Thoracic aorta (tissue), 2 donors: Measurements from ENCODE around the gene CSNK2A3. TPM values are rescaled to one million over a fixed set of nuclear protein-coding genes. Genes with fewer than 3 reads are reported as not detected.

Source experiments
- ATAC-seq: fragments of 150-250 bp; one replicate; pipeline ENCODE4 v1.8.0; 2017; ENCODE audit warnings: low read depth; ENCODE audit not compliant: insufficient number of reproducible peaks, low FRiP score
- DNase-seq: peaks from one replicate; pipeline ENCODE4 v3.0.0-alpha.2; 2020; ENCODE audit warnings: low spot score
- H3K27ac ChIP-seq, 2 donors: fragments of 200-600 bp; sonication (generic); 1 replicate in 1 of 2; 2 replicates in 1 of 2; pipeline ENCODE4 v1.5.1; 2016; ENCODE audit warnings: mild to moderate bottlenecking in 2 of 2, moderate library complexity in 2 of 2
- H3K27me3 ChIP-seq: fragments of 200-600 bp; sonication (generic); replicated peaks from 2 replicates; pipeline ENCODE4 v1.6.0; 2016; ENCODE audit warnings: mild to moderate bottlenecking; ENCODE audit not compliant: insufficient read depth
- H3K36me3 ChIP-seq: fragments of 200-600 bp; sonication (generic); one replicate; pipeline ENCODE4 v1.5.1; 2016
- H3K4me1 ChIP-seq, 2 donors: fragments of 200-600 bp; sonication (generic); 1 replicate in 1 of 2; 2 replicates in 1 of 2; pipeline versions ENCODE4 v1.5.1 to v1.6.0; 2016; ENCODE audit warnings: low read depth in 2 of 2, mild to moderate bottlenecking in 1 of 2; ENCODE audit not compliant: control insufficient read depth in 1 of 2
- H3K4me3 ChIP-seq: fragments of 200-600 bp; sonication (generic); 2 replicates; pipeline ENCODE4 v1.5.1; 2016; ENCODE audit warnings: mild to moderate bottlenecking
- H3K9me3 ChIP-seq: fragments of 200-600 bp; sonication (generic); 2 replicates; pipeline ENCODE4 v1.5.1; 2016
- total RNA-seq, 2 donors: library from RNA; depleted of rRNA; stranded (reverse); fragments of >200 nt; gene quantifications; one replicate each; pipeline versions ENCODE4 v1.1.0 to v1.2.3, GENCODE V29; 2016
- TF ChIP-seq, protein P1 (sequence below): fragments of 200-600 bp; sonication (generic); IDR thresholded peaks from one replicate; pipeline ENCODE4 v1.5.1; 2019; ENCODE audit warnings: antibody characterized with exemption

CSNK2A3 gene
- total RNA-seq, 2 donors from 2014 or later, result 1.1 TPM

DNA sequence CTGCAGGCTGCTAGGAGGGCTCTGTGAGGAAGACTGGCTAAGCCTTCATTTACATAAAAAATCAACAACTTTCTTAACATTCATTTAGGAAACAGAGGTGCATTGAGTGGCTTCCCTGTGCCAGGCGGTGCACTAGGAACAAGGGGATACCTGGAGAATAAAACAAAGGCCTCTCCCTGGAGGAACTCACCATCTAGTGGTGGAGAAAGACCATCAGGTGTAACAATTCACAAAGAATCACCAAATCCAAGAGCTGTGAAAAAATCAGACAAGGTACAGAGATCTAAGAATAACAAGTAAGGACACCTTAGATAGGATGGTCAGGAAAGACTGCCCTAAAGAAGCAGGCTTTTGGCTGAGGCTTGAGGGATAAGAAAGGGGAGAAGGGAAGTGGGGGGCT, 40.3 kb downstream of the CSNK2A3 start:
- no peaks in the 10 kb centered on the region for H3K36me3 ChIP-seq
- no peak overlapping the region for H3K4me3 ChIP-seq
- H3K4me1 ChIP-seq, result peaks cover 0 to 21% of the 10 kb centered on the region in 2 donors
- TF ChIP-seq, protein P1, sequence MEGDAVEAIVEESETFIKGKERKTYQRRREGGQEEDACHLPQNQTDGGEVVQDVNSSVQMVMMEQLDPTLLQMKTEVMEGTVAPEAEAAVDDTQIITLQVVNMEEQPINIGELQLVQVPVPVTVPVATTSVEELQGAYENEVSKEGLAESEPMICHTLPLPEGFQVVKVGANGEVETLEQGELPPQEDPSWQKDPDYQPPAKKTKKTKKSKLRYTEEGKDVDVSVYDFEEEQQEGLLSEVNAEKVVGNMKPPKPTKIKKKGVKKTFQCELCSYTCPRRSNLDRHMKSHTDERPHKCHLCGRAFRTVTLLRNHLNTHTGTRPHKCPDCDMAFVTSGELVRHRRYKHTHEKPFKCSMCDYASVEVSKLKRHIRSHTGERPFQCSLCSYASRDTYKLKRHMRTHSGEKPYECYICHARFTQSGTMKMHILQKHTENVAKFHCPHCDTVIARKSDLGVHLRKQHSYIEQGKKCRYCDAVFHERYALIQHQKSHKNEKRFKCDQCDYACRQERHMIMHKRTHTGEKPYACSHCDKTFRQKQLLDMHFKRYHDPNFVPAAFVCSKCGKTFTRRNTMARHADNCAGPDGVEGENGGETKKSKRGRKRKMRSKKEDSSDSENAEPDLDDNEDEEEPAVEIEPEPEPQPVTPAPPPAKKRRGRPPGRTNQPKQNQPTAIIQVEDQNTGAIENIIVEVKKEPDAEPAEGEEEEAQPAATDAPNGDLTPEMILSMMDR, result no peak
- H3K27me3 ChIP-seq, result no peaks in the 10 kb centered on the region
- ATAC-seq (no peak), DNase-seq (no peak)
- no peaks in the 10 kb centered on the region for H3K9me3 ChIP-seq
- no peak overlapping the region for H3K27ac ChIP-seq

DNA sequence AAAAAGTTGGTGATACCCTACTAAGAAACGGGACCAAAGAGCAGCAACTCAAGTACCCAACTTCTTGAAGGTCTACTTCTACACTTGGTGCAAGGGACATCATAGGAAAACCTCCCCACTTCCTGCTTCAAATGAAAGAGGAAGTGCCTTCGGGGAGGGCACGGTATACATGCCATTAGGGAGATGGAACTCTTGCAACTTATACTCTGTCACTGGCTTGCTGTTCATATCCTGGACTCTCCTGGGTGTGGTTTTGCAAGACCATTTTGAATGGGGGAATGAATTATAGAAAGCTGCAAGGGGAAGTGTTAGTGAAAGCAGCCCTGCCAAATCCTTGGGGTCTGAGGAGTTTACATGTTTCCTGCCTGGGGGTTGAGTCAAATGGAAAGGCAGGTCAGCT, 41.9 kb downstream of the CSNK2A3 start:
- no peak for DNase-seq

DNA sequence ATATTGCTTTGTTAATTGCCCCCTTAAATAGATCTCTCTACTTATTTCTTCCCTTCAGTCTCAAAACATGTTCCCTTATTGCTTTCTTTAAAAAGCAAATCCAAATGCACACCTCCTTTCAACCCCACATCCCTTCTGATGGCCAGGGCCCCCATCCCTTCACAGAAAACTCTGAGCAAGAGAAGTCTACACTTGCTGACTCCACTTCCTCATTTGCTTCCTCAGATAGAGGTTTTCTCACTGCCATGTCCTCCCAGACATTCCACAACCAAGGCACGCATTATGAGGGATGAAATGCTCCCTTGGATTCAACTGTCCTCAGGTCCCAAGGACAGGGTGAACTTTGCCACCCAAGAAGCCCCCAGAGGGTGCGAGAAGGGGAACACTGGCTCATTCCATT, 43.1 kb downstream of the CSNK2A3 start:
- ATAC-seq, result no peak
- no peak overlapping the region for H3K27ac ChIP-seq
- peaks cover 0 to 21% of the 10 kb centered on the region in 2 donors for H3K4me1 ChIP-seq
- TF ChIP-seq, protein P1, result no peak
- H3K36me3 ChIP-seq, result no peaks in the 10 kb centered on the region
- no peaks in the 10 kb centered on the region for H3K27me3 ChIP-seq
- H3K4me3 ChIP-seq, result no peak overlapping the region
- no peaks in the 10 kb centered on the region for H3K9me3 ChIP-seq
- no peak for DNase-seq

More for the DNA sequence above, 41.9 kb downstream of the CSNK2A3 start:
- Histone ChIP-seq H3K4me3 (no peak overlapping the region), H3K27ac (no peak overlapping the region), H3K36me3 (no peaks in the 10 kb centered on the region), H3K27me3 (no peaks in the 10 kb centered on the region), H3K9me3 (no peaks in the 10 kb centered on the region), H3K4me1 (peaks cover 0 to 21% of the 10 kb centered on the region in 2 donors)
- no peak for ATAC-seq
- TF ChIP-seq, protein P1, result no peak

DNA sequence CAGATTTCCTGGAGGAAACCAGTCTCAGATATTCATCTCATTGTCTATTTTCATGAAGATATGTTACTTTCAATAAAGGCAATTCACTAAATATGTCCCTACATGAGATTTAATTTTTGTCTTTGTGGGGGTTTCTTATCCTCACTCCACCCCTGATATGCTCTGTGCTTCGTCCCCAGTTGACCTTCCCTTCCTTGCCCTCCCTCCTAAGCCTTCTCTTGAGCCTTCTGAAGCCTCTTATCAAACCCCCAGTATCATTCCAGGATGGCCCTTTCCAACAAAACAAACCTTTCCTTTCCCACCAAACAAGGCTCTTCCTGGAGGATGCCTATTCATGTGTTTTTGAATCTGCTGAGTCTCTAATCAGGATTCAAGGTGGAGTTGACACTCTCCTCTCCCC, 44.8 kb downstream of the CSNK2A3 start:
- ATAC-seq, result no peak
- Histone ChIP-seq H3K36me3 (no peaks in the 10 kb centered on the region), H3K4me1 (peaks cover 0 to 6% of the 10 kb centered on the region in 2 donors), H3K4me3 (no peak overlapping the region), H3K27ac (no peak overlapping the region), H3K9me3 (no peaks in the 10 kb centered on the region), H3K27me3 (no peaks in the 10 kb centered on the region)
- no peak for DNase-seq
- TF ChIP-seq, protein P1, result no peak

DNA sequence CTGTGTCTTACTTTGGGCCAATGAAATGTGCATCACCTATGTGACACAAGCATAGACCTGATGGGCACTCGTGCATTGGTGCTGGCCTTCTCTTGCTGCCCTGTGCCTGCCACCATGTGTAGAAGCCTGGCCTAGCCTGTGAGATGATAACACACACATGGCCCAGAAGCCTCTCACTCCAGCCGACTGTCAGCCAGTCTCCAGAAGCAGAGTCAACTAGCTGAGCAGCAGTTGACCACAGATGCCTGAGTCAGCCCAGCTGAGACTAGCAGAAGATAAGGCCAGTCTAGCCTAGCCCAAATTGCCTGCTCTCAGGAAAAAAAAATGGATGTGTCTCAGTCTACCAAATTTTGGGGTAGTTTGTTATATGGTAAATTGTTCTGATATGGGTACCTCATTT, 46.2 kb downstream of the CSNK2A3 start:
- Histone ChIP-seq H3K9me3 (no peaks in the 10 kb centered on the region), H3K27me3 (no peaks in the 10 kb centered on the region), H3K4me3 (no peak overlapping the region), H3K4me1 (no peaks in the 10 kb centered on the region), H3K27ac (no peak overlapping the region), H3K36me3 (no peaks in the 10 kb centered on the region)
- ATAC-seq (no peak), DNase-seq (no peak)
- TF ChIP-seq, protein P1, result no peak
